ENCODE data around the gene ITGA3.

- TF ChIP-seq, protein P1, sequence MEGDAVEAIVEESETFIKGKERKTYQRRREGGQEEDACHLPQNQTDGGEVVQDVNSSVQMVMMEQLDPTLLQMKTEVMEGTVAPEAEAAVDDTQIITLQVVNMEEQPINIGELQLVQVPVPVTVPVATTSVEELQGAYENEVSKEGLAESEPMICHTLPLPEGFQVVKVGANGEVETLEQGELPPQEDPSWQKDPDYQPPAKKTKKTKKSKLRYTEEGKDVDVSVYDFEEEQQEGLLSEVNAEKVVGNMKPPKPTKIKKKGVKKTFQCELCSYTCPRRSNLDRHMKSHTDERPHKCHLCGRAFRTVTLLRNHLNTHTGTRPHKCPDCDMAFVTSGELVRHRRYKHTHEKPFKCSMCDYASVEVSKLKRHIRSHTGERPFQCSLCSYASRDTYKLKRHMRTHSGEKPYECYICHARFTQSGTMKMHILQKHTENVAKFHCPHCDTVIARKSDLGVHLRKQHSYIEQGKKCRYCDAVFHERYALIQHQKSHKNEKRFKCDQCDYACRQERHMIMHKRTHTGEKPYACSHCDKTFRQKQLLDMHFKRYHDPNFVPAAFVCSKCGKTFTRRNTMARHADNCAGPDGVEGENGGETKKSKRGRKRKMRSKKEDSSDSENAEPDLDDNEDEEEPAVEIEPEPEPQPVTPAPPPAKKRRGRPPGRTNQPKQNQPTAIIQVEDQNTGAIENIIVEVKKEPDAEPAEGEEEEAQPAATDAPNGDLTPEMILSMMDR (IDR thresholded peaks at IDR 0.05; ENCODE audit: borderline replicate concordance, extremely low read depth, low read length, poor library complexity, severe bottlenecking) = no peak
- no peak for TF ChIP-seq EZH2 (IDR thresholded peaks at IDR 0.05; ENCODE audit: borderline replicate concordance, low read depth, low read length, severe bottlenecking)
Measured at GRCh38 chr17:50045154-50045553, 10.8 kb upstream of the ITGA3 start.

All from DND-41 (cell line).